Esophagus muscularis mucosa (tissue), 4 donors: ENCODE results near the gene CLCN7. TPM values are rescaled to one million over a fixed set of nuclear protein-coding genes. Genes with fewer than 3 reads are reported as not detected.

Source experiments
- DNase-seq: peaks from one replicate; pipeline ENCODE4 v3.0.0-alpha.2; 2017; ENCODE audit errors: extremely low spot score
- H3K27ac ChIP-seq, 4 donors: fragments of 200-600 bp; sonication (generic); replicated peaks in 1 of 4; 1 replicate in 3 of 4; 2 replicates in 1 of 4; pipeline ENCODE4 v1.5.1; 2016 to 2019; ENCODE audit warnings: mild to moderate bottlenecking in 1 of 4
- H3K27me3 ChIP-seq, 4 donors: fragments of 200-600 bp; sonication (generic); one replicate each; pipeline versions ENCODE4 v1.5.1 to v1.6.0; 2016 to 2019
- H3K36me3 ChIP-seq, 4 donors: fragments of 200-600 bp; sonication (generic); one replicate each; pipeline ENCODE4 v1.5.1; 2016 to 2019
- H3K4me1 ChIP-seq, 4 donors: fragments of 200-600 bp; sonication (generic); one replicate each; pipeline ENCODE4 v1.5.1; 2016 to 2019
- H3K4me3 ChIP-seq, 4 donors: fragments of 200-600 bp; sonication (generic); 1 replicate in 2 of 4; 2 replicates in 2 of 4; pipeline ENCODE4 v1.5.1; 2016 to 2019; ENCODE audit warnings: mild to moderate bottlenecking in 4 of 4, moderate library complexity in 1 of 4
- H3K9me3 ChIP-seq, 4 donors: fragments of 200-600 bp; sonication (generic); 1 replicate in 3 of 4; 2 replicates in 1 of 4; pipeline ENCODE4 v1.5.1; 2016 to 2019
- EP300 ChIP-seq: sonication (generic); formaldehyde crosslinking; IDR thresholded peaks from one replicate; pipeline ENCODE4 v1.6.1; 2017; ENCODE audit warnings: antibody characterized with exemption
- POLR2A ChIP-seq: fragments of 450-650 bp; IDR thresholded peaks from one replicate; pipeline ENCODE4 v1.6.1; 2017; ENCODE audit warnings: antibody characterized with exemption, moderate library complexity, mild to moderate bottlenecking, low read depth
- WGBS: methylation state at CpG from one replicate; pipeline ENCODE4 v1.1.5; 2018; 5-methylcytosine and 5-hydroxymethylcytosine counted together
- intact Hi-C: fragments of 100-400 bp; cut with DNase I; formaldehyde crosslinking; loops from one replicate; pipeline ENCODE4 v1.15.1; 2023
- total RNA-seq, 4 donors: library from RNA; depleted of rRNA; stranded (reverse); fragments of >200 nt; gene quantifications; one replicate each; pipeline versions ENCODE4 v1.1.0 to v1.2.1, GENCODE V29; 2016
- TF ChIP-seq, protein P1 (sequence below), 3 experiments: fragments of 200-600 bp in 2 of 3; fragments of 450-650 bp in 1 of 3; sonication (generic) in 2 of 3; IDR thresholded peaks; one replicate each; pipeline ENCODE4 v1.5.1; 2017 to 2019; ENCODE audit warnings: antibody characterized with exemption in 3 of 3, mild to moderate bottlenecking in 2 of 3, moderate library complexity in 1 of 3

The CLCN7 gene
- total RNA-seq, 4 donors from 2014 or later = 41.5 to 130 (median 71.9) TPM

DNA sequence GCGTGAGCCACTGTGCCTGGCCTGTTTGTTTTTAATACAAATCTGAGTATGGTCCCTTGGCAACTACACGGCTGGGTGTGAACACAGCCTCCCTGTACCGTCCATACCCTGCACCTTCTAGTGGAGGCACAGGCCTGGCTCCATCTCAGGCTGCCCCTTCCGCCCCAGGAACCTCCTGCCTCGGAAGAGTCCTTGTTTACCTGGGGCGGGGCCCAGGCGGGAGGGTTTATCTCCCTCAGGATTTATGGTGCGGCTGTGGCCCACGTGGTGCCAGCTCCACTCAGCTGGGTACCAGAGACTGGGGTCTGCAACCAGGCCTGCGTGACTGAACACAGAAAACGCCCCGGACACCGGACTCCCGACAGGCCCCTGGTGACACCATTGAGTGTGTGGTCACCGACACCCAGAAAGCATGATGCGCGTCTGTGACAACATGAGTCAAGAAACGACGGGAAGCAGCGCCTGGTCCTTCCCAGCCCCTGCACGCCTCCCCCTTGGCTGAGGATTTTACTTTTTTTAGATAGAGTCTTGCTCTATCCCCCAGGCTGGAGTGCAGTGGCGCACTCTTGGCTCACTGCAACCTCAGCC is 79.3 kb downstream of the CLCN7 start:
- TF ChIP-seq, protein P1, sequence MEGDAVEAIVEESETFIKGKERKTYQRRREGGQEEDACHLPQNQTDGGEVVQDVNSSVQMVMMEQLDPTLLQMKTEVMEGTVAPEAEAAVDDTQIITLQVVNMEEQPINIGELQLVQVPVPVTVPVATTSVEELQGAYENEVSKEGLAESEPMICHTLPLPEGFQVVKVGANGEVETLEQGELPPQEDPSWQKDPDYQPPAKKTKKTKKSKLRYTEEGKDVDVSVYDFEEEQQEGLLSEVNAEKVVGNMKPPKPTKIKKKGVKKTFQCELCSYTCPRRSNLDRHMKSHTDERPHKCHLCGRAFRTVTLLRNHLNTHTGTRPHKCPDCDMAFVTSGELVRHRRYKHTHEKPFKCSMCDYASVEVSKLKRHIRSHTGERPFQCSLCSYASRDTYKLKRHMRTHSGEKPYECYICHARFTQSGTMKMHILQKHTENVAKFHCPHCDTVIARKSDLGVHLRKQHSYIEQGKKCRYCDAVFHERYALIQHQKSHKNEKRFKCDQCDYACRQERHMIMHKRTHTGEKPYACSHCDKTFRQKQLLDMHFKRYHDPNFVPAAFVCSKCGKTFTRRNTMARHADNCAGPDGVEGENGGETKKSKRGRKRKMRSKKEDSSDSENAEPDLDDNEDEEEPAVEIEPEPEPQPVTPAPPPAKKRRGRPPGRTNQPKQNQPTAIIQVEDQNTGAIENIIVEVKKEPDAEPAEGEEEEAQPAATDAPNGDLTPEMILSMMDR (IDR thresholded peaks at IDR 0.05) = no peak
- no peak for TF ChIP-seq POLR2A
- TF ChIP-seq EP300 = no peak
- intact Hi-C loops = no loop called here
- Histone ChIP-seq H3K4me3 (no peak overlapping the region), H3K9me3 (no peaks in the 10 kb centered on the region), H3K27me3 (no peaks in the 10 kb centered on the region), H3K4me1 (no peaks in the 10 kb centered on the region), H3K27ac (no peak overlapping the region), H3K36me3 (peaks cover 51 to 98% (median 90%) of the 10 kb centered on the region in 4 donors)
- no peak for DNase-seq
- WGBS = 94% methylated on average over 18 of the region's 22 CpGs

Other genes starting within 250 kb of the CLCN7 start
- gene TPSG1, start 249.8 kb downstream of the CLCN7 start, total RNA-seq = 1 to 10 TPM in 2 of 4 donors, under 1 TPM in 2; 0.39 to 2.9 (median 1.00) TPM
- 100 to 1,000 TPM in 2 of 4 donors, 10 to 100 TPM in 1, 1 to 10 TPM in 1; 7.5 to 304 (median 199) TPM for gene TPSB2, start 244.8 kb downstream of the CLCN7 start, total RNA-seq
- 100 to 1,000 TPM in 3 of 4 donors, 10 to 100 TPM in 1; 15.6 to 237 (median 126) TPM for gene TPSAB1, start 234.3 kb downstream of the CLCN7 start, total RNA-seq
- gene TPSD1, start 219.0 kb downstream of the CLCN7 start, total RNA-seq = 1 to 10 TPM; 1.7 to 5.3 (median 2.2) TPM
- gene UBE2I, start 165.4 kb downstream of the CLCN7 start, total RNA-seq = 10 to 100 TPM; 42.8 to 70.5 (median 63.9) TPM
- gene BAIAP3, start 141.4 kb downstream of the CLCN7 start, total RNA-seq = 1 to 10 TPM; 1.3 to 4.2 (median 2.3) TPM
- gene TSR3, start 123.2 kb downstream of the CLCN7 start, total RNA-seq = 100 to 1,000 TPM in 3 of 4 donors, 10 to 100 TPM in 1; 78.2 to 112 (median 106) TPM
- 10 to 100 TPM; 54.4 to 70.5 (median 61.1) TPM for gene GNPTG, start 123.1 kb downstream of the CLCN7 start, total RNA-seq
- gene UNKL, start 60.3 kb downstream of the CLCN7 start, total RNA-seq = 10 to 100 TPM in 3 of 4 donors, 1 to 10 TPM in 1; 9.3 to 23.7 (median 16.5) TPM
- gene UQCC4, start 54.3 kb downstream of the CLCN7 start, total RNA-seq = 10 to 100 TPM; 12.6 to 17.1 (median 14.7) TPM
- gene PERCC1, start 44.0 kb downstream of the CLCN7 start, total RNA-seq = not detected
- gene CCDC154, start 30.5 kb downstream of the CLCN7 start, total RNA-seq = under 1 TPM in 3 of 4 donors, not detected in 1; 0.17 to 0.58 (median 0.42) TPM
- under 1 TPM in 3 of 4 donors, not detected in 1; 0.39 to 0.75 (median 0.66) TPM for gene PTX4, start 13.9 kb upstream of the CLCN7 start, total RNA-seq
- 10 to 100 TPM; 14.1 to 27.7 (median 18.4) TPM for gene TELO2, start 18.3 kb upstream of the CLCN7 start, total RNA-seq
- gene TMEM204, start 58.6 kb upstream of the CLCN7 start, total RNA-seq = 10 to 100 TPM; 39.5 to 75.0 (median 57.1) TPM
- gene IFT140, start 137.0 kb upstream of the CLCN7 start, total RNA-seq = 10 to 100 TPM; 16.6 to 27.3 (median 20.1) TPM
- 10 to 100 TPM in 3 of 4 donors, 1 to 10 TPM in 1; 9.1 to 15.5 (median 12.5) TPM for gene CRAMP1, start 137.3 kb upstream of the CLCN7 start, total RNA-seq
- 10 to 100 TPM; 20.8 to 57.5 (median 38.2) TPM for gene JPT2, start 203.3 kb upstream of the CLCN7 start, total RNA-seq
- gene MAPK8IP3, start 231.2 kb upstream of the CLCN7 start, total RNA-seq = 10 to 100 TPM; 21.5 to 36.2 (median 28.5) TPM